Ecto neural progenitor cell (in vitro differentiated cells): ENCODE results near the gene PAX4.

Experiments
- DNase-seq: peaks from one replicate; pipeline ENCODE4 v3.0.0-alpha.2; 2018; ENCODE audit warnings: low spot score

Gene PAX4

GRCh38 chr7:127629268-127629854 lies 11.4 kb upstream of the PAX4 start:
- DNase-seq, result peak; percentile 69

DNA sequence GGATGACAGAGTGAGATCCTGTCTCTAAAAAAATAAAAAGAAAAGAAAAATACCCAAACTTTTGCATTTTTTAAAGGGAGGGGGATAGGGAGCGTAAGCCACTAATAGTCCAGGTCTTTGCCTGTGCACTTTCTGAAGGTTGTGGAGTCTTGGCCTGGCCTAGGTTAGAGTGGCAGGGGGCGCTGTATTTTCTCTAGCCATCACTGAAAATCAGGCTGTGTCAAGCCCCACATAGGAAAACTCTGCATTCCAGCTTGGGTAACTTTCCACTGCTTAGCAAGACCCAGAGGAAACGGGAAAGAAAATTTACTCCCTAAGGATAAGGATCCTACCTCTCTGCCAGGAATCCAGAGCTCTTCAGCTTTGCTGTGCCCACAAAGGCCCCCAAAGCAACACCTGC lies 10.5 kb upstream of the PAX4 start:
- no peak for DNase-seq

- DNase-seq, result no peak
These were observed 7.4 kb upstream of the PAX4 start for GRCh38 chr7:127625331-127625730.

GRCh38 chr7:127620406-127621233 lies 2.7 kb upstream of the PAX4 start:
- no peak for DNase-seq

GRCh38 chr7:127619681-127620405 lies 1.9 kb upstream of the PAX4 start:
- DNase-seq, result no peak

GRCh38 chr7:127618775-127619174 lies 833 bp upstream of the PAX4 start:
- no peak for DNase-seq

GRCh38 chr7:127616724-127617123 lies 1.2 kb downstream of the PAX4 start:
- no peak for DNase-seq

DNA sequence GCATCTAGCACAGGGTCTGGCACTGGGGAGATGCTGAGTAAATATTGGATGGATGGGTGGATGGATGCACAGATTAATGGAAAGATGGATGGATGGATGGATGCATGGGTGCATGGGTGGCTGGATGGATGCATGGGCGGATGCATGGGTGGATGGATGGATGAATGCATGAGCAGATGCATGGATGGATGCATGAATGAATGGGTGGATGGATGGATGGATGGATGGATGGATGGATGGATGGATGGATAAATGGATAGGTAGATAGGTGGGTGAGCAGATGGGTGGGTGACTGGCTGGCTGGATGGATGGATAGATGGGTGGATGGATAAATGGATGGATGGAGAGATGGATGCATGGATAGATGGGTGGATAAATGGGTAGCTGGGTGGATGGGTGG lies 5.7 kb downstream of the PAX4 start:
- DNase-seq, result no peak

DNA sequence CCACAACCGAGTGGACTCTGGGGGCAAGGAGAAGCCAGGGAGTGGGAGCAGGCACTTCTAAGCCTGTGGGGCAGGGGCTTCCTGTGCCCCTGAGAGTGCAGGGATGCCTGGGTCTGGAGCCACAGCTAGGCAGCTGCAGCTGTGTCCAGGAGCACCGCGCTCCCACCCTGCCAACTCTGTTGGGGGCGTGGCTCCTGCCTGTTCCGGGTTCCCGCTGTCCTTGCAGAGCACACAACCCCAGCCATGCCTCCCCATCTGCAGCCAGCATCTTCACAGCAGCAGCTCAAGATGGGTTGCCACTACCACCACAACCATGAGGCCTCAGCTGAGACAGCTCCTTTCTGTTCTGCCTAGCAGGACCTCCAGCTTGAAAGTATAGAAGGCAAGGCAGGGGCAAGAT lies 8.6 kb downstream of the PAX4 start:
- peak; percentile 36 for DNase-seq

GRCh38 chr7:127608446-127608845 lies 9.5 kb downstream of the PAX4 start:
- DNase-seq, result no peak

DNA sequence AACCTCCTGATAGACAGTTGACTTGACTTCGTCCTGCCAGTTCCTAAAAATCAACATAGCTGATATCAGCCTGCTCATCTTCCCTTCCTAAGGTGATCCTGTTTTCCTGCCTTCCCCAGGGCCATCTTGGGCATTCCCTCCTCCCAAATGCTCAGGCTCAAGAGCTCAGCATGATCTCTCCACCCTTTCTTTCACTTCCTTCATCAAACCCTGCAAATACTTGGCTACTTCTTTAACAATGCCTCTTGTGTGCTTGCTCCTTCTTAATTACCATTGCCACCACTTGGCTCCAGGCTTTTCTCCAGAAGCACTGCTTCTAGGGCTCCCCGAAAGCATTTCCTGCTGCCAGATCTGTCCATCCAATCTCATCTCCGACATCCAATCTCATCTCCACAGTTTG lies 17.1 kb downstream of the PAX4 start:
- no peak for DNase-seq

DNA sequence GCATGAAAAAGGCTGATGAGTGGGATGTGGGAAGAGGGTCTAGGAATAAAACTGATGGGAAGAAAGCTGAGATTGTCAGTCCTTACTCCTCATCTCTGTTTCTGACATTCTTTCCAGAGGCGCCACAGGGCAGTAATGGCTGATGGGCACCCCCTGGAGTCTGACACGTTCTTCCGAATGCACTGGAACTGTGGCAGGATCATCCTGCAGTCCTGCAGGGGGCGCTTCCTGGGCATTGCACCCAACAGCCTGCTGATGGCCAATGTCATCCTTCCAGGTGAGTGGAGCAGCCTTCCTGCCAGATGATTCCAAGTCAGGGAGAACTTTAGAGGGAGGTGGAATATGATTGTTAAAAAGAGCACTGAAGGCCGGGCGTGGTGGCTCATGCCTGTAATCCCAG lies 19.6 kb downstream of the PAX4 start:
- no peak for DNase-seq

DNA sequence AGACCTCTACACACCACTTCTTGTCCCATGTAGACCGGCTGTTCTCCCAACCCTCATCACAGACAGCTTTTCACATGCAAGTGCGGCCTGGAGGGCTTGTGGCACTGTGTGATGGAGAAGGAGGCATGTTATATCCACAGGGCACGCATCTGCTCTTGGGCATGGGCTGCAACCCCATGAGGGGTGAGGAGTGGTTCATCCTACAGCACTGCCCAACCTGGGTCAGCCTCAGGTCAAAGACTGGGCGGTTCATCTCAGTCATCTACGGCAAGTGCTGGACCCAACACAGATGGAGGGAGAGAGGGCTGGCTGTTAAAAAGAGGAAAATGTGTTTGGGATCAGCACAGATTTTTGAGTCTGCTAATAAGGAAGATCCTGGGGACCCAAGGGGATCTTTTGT lies 22.2 kb downstream of the PAX4 start:
- DNase-seq, result no peak

DNA sequence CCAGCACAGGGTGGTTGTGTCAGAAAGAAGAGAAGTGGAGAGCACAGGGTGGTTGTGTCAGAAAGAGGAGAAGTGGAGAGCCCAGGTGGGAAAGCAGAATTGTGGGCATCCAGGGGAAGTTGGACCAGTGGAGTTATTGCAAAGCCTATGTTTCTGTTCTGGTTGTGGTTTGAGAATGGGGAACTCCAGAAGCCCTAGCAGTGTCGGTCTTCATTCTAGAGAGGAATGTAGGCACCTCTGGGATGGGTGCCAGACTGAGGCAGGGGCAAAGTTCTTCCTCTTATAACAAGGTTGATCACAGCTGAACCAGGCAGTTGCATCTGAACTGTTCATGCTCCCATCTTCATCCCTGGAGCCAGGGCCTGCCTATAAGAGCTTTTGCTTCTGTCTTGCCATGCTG lies 23.5 kb downstream of the PAX4 start:
- no peak for DNase-seq

DNA sequence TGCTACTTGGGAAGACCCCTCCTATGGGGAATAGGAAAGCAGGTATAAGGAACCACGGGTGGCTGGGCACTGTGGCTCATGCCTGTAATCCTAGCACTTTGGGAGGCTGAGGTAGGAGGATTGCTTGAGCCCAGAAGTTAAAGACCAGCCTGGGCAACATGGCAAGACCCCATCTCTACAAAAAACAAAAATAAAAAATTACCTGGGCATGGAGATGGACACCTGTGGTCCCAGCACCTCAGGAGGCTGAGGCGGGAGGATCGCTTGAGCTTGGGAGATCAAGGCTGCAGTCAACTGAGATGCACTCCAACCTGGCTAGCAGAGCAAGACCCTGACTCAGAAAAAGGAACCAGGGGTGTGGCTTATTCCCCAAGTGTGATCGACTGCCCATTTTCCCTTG lies 25.4 kb downstream of the PAX4 start:
- no peak for DNase-seq

DNA sequence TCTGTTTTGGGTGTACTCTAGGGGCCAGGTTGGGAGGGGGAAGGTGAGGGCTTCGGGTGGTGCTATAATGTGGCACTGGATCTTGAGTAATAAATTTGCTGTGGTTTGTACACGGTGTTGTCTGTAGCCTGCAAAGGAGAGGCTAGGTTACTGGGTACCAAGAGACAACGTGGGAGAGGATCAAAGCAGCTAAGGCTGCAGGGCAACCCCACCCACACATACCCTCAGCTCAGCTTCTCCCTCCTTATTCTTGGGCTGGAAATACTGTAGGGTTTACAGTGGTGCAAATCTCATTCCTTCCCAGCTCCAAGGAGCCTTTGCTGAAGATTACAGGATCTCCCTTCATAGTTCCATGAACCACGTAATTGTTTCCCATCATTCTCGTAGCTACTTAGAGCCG lies 26.4 kb downstream of the PAX4 start:
- DNase-seq, result no peak

GRCh38 chr7:127591189-127591588 lies 26.8 kb downstream of the PAX4 start:
- DNase-seq, result no peak

GRCh38 chr7:127589896-127590295 lies 28.0 kb downstream of the PAX4 start:
- no peak for DNase-seq

DNA sequence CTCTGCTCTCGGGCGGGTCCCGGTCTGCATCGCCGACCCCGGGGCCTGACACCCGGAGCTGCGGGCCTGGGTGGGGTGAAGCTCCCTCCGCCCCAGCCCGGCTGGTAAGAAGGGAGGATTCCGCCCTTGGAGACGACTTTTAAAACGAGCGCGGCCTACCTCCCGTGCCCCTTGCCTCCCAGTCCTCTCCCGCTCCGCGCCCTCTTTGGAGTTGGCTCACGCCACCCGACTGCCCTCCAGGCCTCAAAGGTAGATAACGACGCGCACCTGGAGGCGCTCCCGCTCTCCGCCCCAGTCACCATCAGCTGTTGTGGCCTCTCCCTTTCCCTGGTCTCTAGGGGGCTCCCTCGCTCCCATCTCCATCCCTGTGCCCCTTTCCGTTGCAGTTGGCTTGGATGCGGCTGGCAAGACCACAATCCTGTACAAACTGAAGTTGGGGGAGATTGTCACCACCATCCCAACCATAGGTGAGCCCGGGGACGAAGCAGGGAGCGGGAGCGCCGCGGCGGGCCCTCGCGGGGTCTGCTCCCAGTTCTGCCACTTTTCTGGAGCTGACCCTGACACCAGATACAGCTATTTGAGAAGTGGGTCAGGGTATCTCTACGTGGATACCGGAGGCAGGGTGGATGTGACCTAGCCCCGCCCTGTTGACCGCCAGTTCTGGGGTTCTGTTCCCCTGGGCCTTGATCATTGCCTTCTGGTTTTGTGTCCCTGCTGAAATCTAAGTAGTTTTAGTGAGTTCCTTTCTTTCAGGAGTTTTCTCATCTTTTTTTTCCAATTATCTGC lies 29.1 kb downstream of the PAX4 start:
- peak; percentile 82 for DNase-seq

DNA sequence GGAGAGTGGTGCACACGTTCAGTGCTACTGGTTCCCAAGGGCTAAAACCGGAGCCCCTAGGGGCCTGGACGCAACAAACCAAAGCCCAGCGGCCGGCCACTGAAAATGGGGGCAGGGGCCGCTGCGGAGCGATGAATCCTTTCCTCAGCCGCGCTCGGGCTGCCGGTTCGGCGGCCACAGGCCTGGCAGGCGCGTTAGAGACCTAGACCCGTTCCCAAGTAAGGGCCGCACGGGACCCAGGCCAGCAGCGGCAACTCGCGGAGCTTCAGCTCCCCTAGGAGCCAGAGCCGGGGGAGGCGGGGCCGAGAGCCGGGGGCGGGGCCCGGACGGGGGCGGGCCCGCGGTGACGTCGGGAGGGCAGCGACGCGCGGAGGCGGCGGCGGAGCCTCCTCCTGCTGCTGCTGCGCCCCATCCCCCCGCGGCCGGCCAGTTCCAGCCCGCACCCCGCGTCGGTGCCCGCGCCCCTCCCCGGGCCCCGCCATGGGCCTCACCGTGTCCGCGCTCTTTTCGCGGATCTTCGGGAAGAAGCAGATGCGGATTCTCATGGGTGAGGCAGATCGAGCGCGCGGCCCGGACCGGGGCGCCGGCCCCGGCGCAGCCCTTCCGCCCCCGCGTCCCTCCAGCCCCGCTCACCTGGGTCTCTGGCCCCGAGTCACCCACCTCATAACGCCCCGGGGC lies 29.8 kb downstream of the PAX4 start, which contains the start of gene ARF5:
TSS of gene ARF5 (plus strand) at position 393 of the 678 bp plus-strand sequence. CDS start at position 481, 88 bp downstream.
- peak; percentile 94 for DNase-seq

DNA sequence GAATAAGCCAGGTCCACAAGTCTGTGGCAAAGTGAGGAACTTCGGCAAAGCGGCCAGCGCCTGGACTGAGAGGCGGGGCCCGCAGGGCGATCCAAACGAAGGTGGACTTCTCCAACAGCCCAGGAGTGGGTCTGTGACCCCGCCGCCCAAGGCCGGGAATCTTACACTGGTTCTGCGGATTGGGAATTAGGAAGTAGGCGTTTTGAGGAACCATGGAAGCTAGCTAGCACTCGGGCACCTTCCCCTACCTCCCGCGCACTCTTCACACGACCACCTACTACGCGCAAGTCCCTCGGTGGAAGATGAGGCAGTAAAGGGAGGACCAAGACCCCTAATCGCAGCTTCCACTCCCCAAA lies 30.3 kb downstream of the PAX4 start:
- DNase-seq, result no peak

GRCh38 chr7:127586346-127586745 lies 31.6 kb downstream of the PAX4 start:
- DNase-seq, result no peak
